ENCODE results near the gene DTX2. TPM values are rescaled to one million over a fixed set of nuclear protein-coding genes. Genes with fewer than 3 reads are reported as not detected.
"Not testable (repeated sequence)": the region's sequence is repeated elsewhere in the genome, so short reads cannot be mapped to it uniquely, and the experiment has no call there.

DTX2 gene
- total and polyA plus RNA-seq, 2 experiments from 2014 or later = 36.1 to 77.9 TPM

GRCh38 chr7:76509931-76510877 lies 48.7 kb downstream of the DTX2 start, which contains the start of gene UPK3B:
Gene UPK3B, plus strand, starts transcription at chr7:76510552. Its CDS starts 101 bp downstream, at chr7:76510653.
- Histone ChIP-seq H3K36me3 (ENCODE audit: insufficient read depth) (no peaks in the 10 kb centered on the region), H3K27ac (ENCODE audit: low read depth) (peak within 1 kb of the TSS; percentile 90), H3K9me2 (ENCODE audit: insufficient read depth) (no peaks in the 10 kb centered on the region), H3K79me2 (replicated peaks; ENCODE audit: insufficient read depth) (no peaks in the 10 kb centered on the region), H2AFZ (0 out of 2 replicates have a peak within 1 kb of the TSS, but pooled peaks have one; percentile 12), H3K27me3 (ENCODE audit: insufficient read depth) (no peaks in the 10 kb centered on the region), H3F3A (replicated peaks; ENCODE audit: low read depth) (no peaks in the 10 kb centered on the region), H3K4me1 (ENCODE audit: insufficient read depth) (peaks cover 12% of the 10 kb centered on the region), H4K20me1 (replicated peaks; ENCODE audit: insufficient read depth) (no peaks in the 10 kb centered on the region), H3K4me2 (peak within 1 kb of the TSS; percentile 76), H3K4me3 (peak within 1 kb of the TSS; percentile 34; the same call in 1 of the 2 replicates)
- Mint-ChIP-seq H3K27ac (peak within 1 kb of the TSS; percentile 74; the same call in 1 of the 2 replicates), H3K36me3 (ENCODE audit: low read depth) (no peaks in the 10 kb centered on the region; the same call in 2 of the 3 replicates), H3K4me1 (peaks cover 5% of the 10 kb centered on the region), H3K9me3 (no peaks in the 10 kb centered on the region), H3K27me3 (ENCODE audit: insufficient read depth, low read depth, poor library complexity) (peaks cover 6% of the 10 kb centered on the region), H3K4me3 (peak within 1 kb of the TSS; percentile 39; the same call in 2 of the 3 replicates)
- TF ChIP-seq ZNF114 (CRISPR knock-in tag; IDR thresholded peaks at IDR 0.05) = no peak
- no peak for TF ChIP-seq NANOG (IDR thresholded peaks at IDR 0.05; ENCODE audit: borderline replicate concordance)
- no peak for TF ChIP-seq CREB1 (CRISPR knock-in tag; IDR thresholded peaks at IDR 0.05; ENCODE audit: low read depth)
- peak in 1 of 2 experiments; percentile 40; a peak in 2 of 4 replicates for TF ChIP-seq CTCF (conservative IDR thresholded peaks at IDR 0.05; ENCODE audit: low read depth in 2 of 2)
- ATAC-seq = peak; percentile 81
- peak; percentile 83 for DNase-seq (ENCODE audit: low spot score)

- H3K4me1 Mint-ChIP-seq; ATAC-seq; H3K27ac ChIP-seq (ENCODE audit: low read depth); H3F3A ChIP-seq (replicated peaks; ENCODE audit: low read depth); H3K36me3 ChIP-seq (ENCODE audit: insufficient read depth); H4K20me1 ChIP-seq (replicated peaks; ENCODE audit: insufficient read depth); H3K4me3 Mint-ChIP-seq; H3K79me2 ChIP-seq (replicated peaks; ENCODE audit: insufficient read depth); H3K27me3 ChIP-seq (ENCODE audit: insufficient read depth); H3K4me3 ChIP-seq; H3K27ac Mint-ChIP-seq; DNase-seq (ENCODE audit: low spot score); H3K9me3 Mint-ChIP-seq; H3K9me2 ChIP-seq (ENCODE audit: insufficient read depth); H2AFZ ChIP-seq; H3K27me3 Mint-ChIP-seq (ENCODE audit: insufficient read depth, low read depth, poor library complexity); H3K36me3 Mint-ChIP-seq (ENCODE audit: low read depth); H3K4me2 ChIP-seq: not testable (repeated sequence)
- peaks cover 12% of the 10 kb centered on the region for H3K4me1 ChIP-seq (ENCODE audit: insufficient read depth)
Observed at GRCh38 chr7:76511200-76511910, 49.8 kb downstream of the DTX2 start.

- ATAC-seq; H3F3A ChIP-seq (replicated peaks; ENCODE audit: low read depth); H3K79me2 ChIP-seq (replicated peaks; ENCODE audit: insufficient read depth); H3K4me3 ChIP-seq; H3K9me3 Mint-ChIP-seq; DNase-seq (ENCODE audit: low spot score); H3K36me3 Mint-ChIP-seq (ENCODE audit: low read depth); H3K4me3 Mint-ChIP-seq; H3K9me2 ChIP-seq (ENCODE audit: insufficient read depth); H4K20me1 ChIP-seq (replicated peaks; ENCODE audit: insufficient read depth); H3K4me2 ChIP-seq; H3K27me3 Mint-ChIP-seq (ENCODE audit: insufficient read depth, low read depth, poor library complexity); H3K27ac ChIP-seq (ENCODE audit: low read depth); H3K27me3 ChIP-seq (ENCODE audit: insufficient read depth); H3K27ac Mint-ChIP-seq; H3K4me1 Mint-ChIP-seq; H3K36me3 ChIP-seq (ENCODE audit: insufficient read depth); H2AFZ ChIP-seq: not testable (repeated sequence)
- H3K4me1 ChIP-seq (ENCODE audit: insufficient read depth) = peaks cover 12% of the 10 kb centered on the region
Observed at GRCh38 chr7:76511911-76512885, 50.7 kb downstream of the DTX2 start.
